Activated CD4-positive, alpha-beta memory T cell treated with anti-CD3 and anti-CD28 coated beads, Interleukin-2, amount 10 ng/mL, durations not matched to agents 7 days and 5 days (primary cell): ENCODE data around the gene WASHC2A. TPM values are rescaled to one million over a fixed set of nuclear protein-coding genes. Genes with fewer than 3 reads are reported as not detected.
"Not testable (repeated sequence)": the region's sequence is repeated elsewhere in the genome, so short reads cannot be mapped to it uniquely, and the experiment has no call there.

Experiments used
- CTCF ChIA-PET: fragments of 350-600 bp; sonication (Branson Sonifier 250); formaldehyde crosslinking; loops from one replicate; lab custom pipeline; 2021; ENCODE audit warnings: antibody characterized with exemption, inconsistent platforms; lab: Charles Lee
- POLR2A ChIA-PET: fragments of 350-600 bp; sonication (Branson Sonifier 250); formaldehyde crosslinking; loops from one replicate; lab custom pipeline; 2021; ENCODE audit warnings: antibody characterized with exemption; lab: Charles Lee
- DNase-seq: peaks from one replicate; pipeline ENCODE4 v3.0.0-alpha.2; 2020
- H3K27ac Mint-ChIP-seq: one replicate; pipeline ENCODE4 v1.8.0; 2021; ENCODE audit warnings: mild to moderate bottlenecking, mixed read lengths
- H3K27me3 Mint-ChIP-seq: one replicate; pipeline ENCODE4 v1.8.0; 2021; ENCODE audit warnings: mixed read lengths
- H3K36me3 Mint-ChIP-seq: one replicate; pipeline ENCODE4 v1.8.0; 2021; ENCODE audit warnings: low read depth, mixed read lengths
- H3K4me1 Mint-ChIP-seq: one replicate; pipeline ENCODE4 v1.8.0; 2021; ENCODE audit warnings: mixed read lengths
- H3K4me3 Mint-ChIP-seq: one replicate; pipeline ENCODE4 v1.8.0; 2021; ENCODE audit warnings: mild to moderate bottlenecking, mixed read lengths
- H3K9me3 Mint-ChIP-seq: one replicate; pipeline ENCODE4 v1.8.0; 2021; ENCODE audit warnings: mixed read lengths
- total RNA-seq, 2 experiments: library from RNA; stranded (reverse); gene quantifications; one replicate each; pipeline ENCODE4 v1.2.3, GENCODE V29; 2021

The WASHC2A gene
- total RNA-seq, 2 experiments from 2014 or later: 34.7 to 35.0 TPM

GRCh38 chr10:50132841-50133240 is 65.1 kb downstream of the WASHC2A start:
- H3K4me3 Mint-ChIP-seq, POLR2A ChIA-PET, CTCF ChIA-PET, H3K9me3 Mint-ChIP-seq, DNase-seq, H3K4me1 Mint-ChIP-seq, H3K27ac Mint-ChIP-seq, H3K27me3 Mint-ChIP-seq: not testable (repeated sequence)
- H3K36me3 Mint-ChIP-seq: peaks cover 34% of the 10 kb centered on the region

- H3K27ac Mint-ChIP-seq, H3K36me3 Mint-ChIP-seq, CTCF ChIA-PET, H3K4me1 Mint-ChIP-seq, H3K4me3 Mint-ChIP-seq, POLR2A ChIA-PET, H3K27me3 Mint-ChIP-seq, DNase-seq, H3K9me3 Mint-ChIP-seq: not testable (repeated sequence)
These were observed 75.9 kb downstream of the WASHC2A start for GRCh38 chr10:50143512-50144174.

- POLR2A ChIA-PET, H3K36me3 Mint-ChIP-seq, H3K27me3 Mint-ChIP-seq, H3K4me3 Mint-ChIP-seq, H3K27ac Mint-ChIP-seq, H3K9me3 Mint-ChIP-seq, CTCF ChIA-PET, H3K4me1 Mint-ChIP-seq, DNase-seq: not testable (repeated sequence)
These were observed 77.8 kb downstream of the WASHC2A start for GRCh38 chr10:50145575-50145974.

- no peaks in the 10 kb centered on the region for H3K4me1 Mint-ChIP-seq
- no peak overlapping the region for H3K27ac Mint-ChIP-seq
- no peaks in the 10 kb centered on the region for H3K36me3 Mint-ChIP-seq
- no peaks in the 10 kb centered on the region for H3K9me3 Mint-ChIP-seq
- ChIA-PET CTCF (no interaction called here), POLR2A (no interaction called here)
- DNase-seq: no peak
- H3K4me3 Mint-ChIP-seq: no peak overlapping the region
- peaks cover 12% of the 10 kb centered on the region for H3K27me3 Mint-ChIP-seq
These were observed 85.1 kb downstream of the WASHC2A start for GRCh38 chr10:50152792-50153272.

GRCh38 chr10:50157868-50158267 is 90.1 kb downstream of the WASHC2A start:
- H3K4me1 Mint-ChIP-seq, CTCF ChIA-PET, H3K27ac Mint-ChIP-seq, POLR2A ChIA-PET, H3K36me3 Mint-ChIP-seq, H3K4me3 Mint-ChIP-seq, DNase-seq, H3K9me3 Mint-ChIP-seq: not testable (repeated sequence)
- H3K27me3 Mint-ChIP-seq: peaks cover 10% of the 10 kb centered on the region

- DNase-seq, H3K27ac Mint-ChIP-seq, H3K9me3 Mint-ChIP-seq, H3K4me1 Mint-ChIP-seq, H3K4me3 Mint-ChIP-seq, H3K36me3 Mint-ChIP-seq, POLR2A ChIA-PET, CTCF ChIA-PET: not testable (repeated sequence)
- peaks cover 10% of the 10 kb centered on the region for H3K27me3 Mint-ChIP-seq
These were observed 92.1 kb downstream of the WASHC2A start for GRCh38 chr10:50159856-50160255.

GRCh38 chr10:50165038-50165437 is 97.3 kb downstream of the WASHC2A start:
- not testable (repeated sequence) for H3K27me3 Mint-ChIP-seq

GRCh38 chr10:50167833-50168232 is 100.1 kb downstream of the WASHC2A start:
- H3K4me3 Mint-ChIP-seq, H3K4me1 Mint-ChIP-seq, CTCF ChIA-PET, POLR2A ChIA-PET, H3K9me3 Mint-ChIP-seq, DNase-seq, H3K36me3 Mint-ChIP-seq, H3K27ac Mint-ChIP-seq: not testable (repeated sequence)
- peaks cover 12% of the 10 kb centered on the region for H3K27me3 Mint-ChIP-seq

More at GRCh38 chr10:50165038-50165437, 97.3 kb downstream of the WASHC2A start:
- H3K4me1 Mint-ChIP-seq, H3K27ac Mint-ChIP-seq, H3K9me3 Mint-ChIP-seq, H3K4me3 Mint-ChIP-seq, CTCF ChIA-PET, POLR2A ChIA-PET, H3K36me3 Mint-ChIP-seq, DNase-seq: not testable (repeated sequence)

- CTCF ChIA-PET, H3K9me3 Mint-ChIP-seq, H3K36me3 Mint-ChIP-seq, DNase-seq, H3K27ac Mint-ChIP-seq, H3K4me3 Mint-ChIP-seq, POLR2A ChIA-PET, H3K4me1 Mint-ChIP-seq: not testable (repeated sequence)
- H3K27me3 Mint-ChIP-seq: peaks cover 12% of the 10 kb centered on the region
These were observed 101.8 kb downstream of the WASHC2A start for GRCh38 chr10:50169506-50169905.

- CTCF ChIA-PET: not testable (repeated sequence)
These were observed 107.2 kb downstream of the WASHC2A start for GRCh38 chr10:50174788-50175525.

More at GRCh38 chr10:50174788-50175525, 107.2 kb downstream of the WASHC2A start:
- H3K27ac Mint-ChIP-seq, H3K36me3 Mint-ChIP-seq, H3K4me3 Mint-ChIP-seq, DNase-seq, H3K9me3 Mint-ChIP-seq, POLR2A ChIA-PET, H3K4me1 Mint-ChIP-seq: not testable (repeated sequence)
- peaks cover 14% of the 10 kb centered on the region for H3K27me3 Mint-ChIP-seq

Other genes with a start within 250 kb of the WASHC2A start
- 10 to 100 TPM; 28.5 to 28.8 TPM for gene PARG, start 125.9 kb upstream of the WASHC2A start, total RNA-seq
- 10 to 100 TPM; 13.0 to 14.8 TPM for gene TIMM23B, start 125.9 kb upstream of the WASHC2A start, total RNA-seq
- 10 to 100 TPM in 1 of 2 experiments, 1 to 10 TPM in 1; 9.8 to 11.9 TPM for gene AGAP6, start 79.5 kb upstream of the WASHC2A start, total RNA-seq
- 1 to 10 TPM; 2.1 to 3.6 TPM for gene ASAH2, start 183.6 kb downstream of the WASHC2A start, total RNA-seq